Liver (tissue), 9 donors: ENCODE results near the gene ERICH2. TPM values are rescaled to one million over a fixed set of nuclear protein-coding genes. Genes with fewer than 3 reads are reported as not detected.

Experiments used
- DNase-seq: peaks from one replicate; pipeline ENCODE4 v3.0.0-alpha.2; 2017; ENCODE audit warnings: low spot score
- H3K27ac ChIP-seq, 2 donors: one replicate each; pipeline ENCODE4 v1.7.0; 2013; ENCODE audit warnings: inconsistent platforms in 2 of 2, low read length in 2 of 2, control low read depth in 1 of 2, low read depth in 1 of 2, mild to moderate bottlenecking in 1 of 2
- H3K27me3 ChIP-seq, 4 donors: one replicate each; pipeline versions ENCODE4 v1.6.1 to v1.7.0; 2013; ENCODE audit warnings: low read length in 3 of 4, inconsistent platforms in 1 of 4, mild to moderate bottlenecking in 1 of 4, moderate library complexity in 1 of 4; ENCODE audit not compliant: control insufficient read depth in 4 of 4, insufficient read depth in 4 of 4
- H3K36me3 ChIP-seq, 4 donors: one replicate each; pipeline versions ENCODE4 v1.6.1 to v1.7.0; 2013; ENCODE audit warnings: low read length in 3 of 4, mild to moderate bottlenecking in 3 of 4, low read depth in 1 of 4, moderate library complexity in 1 of 4; ENCODE audit not compliant: control insufficient read depth in 4 of 4, insufficient read depth in 3 of 4
- H3K4me1 ChIP-seq, 4 donors: one replicate each; pipeline versions ENCODE4 v1.6.1 to v1.7.0; 2013; ENCODE audit warnings: low read length in 3 of 4, mild to moderate bottlenecking in 3 of 4, moderate library complexity in 1 of 4; ENCODE audit not compliant: control insufficient read depth in 4 of 4, insufficient read depth in 4 of 4
- H3K4me3 ChIP-seq, 3 donors: one replicate each; pipeline versions ENCODE4 v1.6.1 to v1.7.0; 2013; ENCODE audit warnings: low read length in 3 of 3, control low read depth in 1 of 3, low read depth in 1 of 3, mild to moderate bottlenecking in 1 of 3
- H3K9ac ChIP-seq, 2 donors: one replicate each; pipeline ENCODE4 v1.7.0; 2013; ENCODE audit warnings: low read length in 2 of 2, mild to moderate bottlenecking in 2 of 2, moderate library complexity in 2 of 2, control low read depth in 1 of 2, low read depth in 1 of 2
- H3K9me3 ChIP-seq, 4 donors: one replicate each; pipeline versions ENCODE4 v1.6.1 to v1.7.0; 2013; ENCODE audit warnings: low read length in 3 of 4; ENCODE audit not compliant: control insufficient read depth in 4 of 4
- EGR1 ChIP-seq, 2 donors: IDR thresholded peaks; 2 replicates each; pipeline ENCODE4 v1.6.1; 2016 to 2018; ENCODE audit warnings: antibody characterized with exemption in 2 of 2, low read depth in 2 of 2
- FOXA1 ChIP-seq: IDR thresholded peaks from 2 replicates; pipeline ENCODE4 v1.6.1; 2016; ENCODE audit warnings: antibody characterized with exemption
- FOXA2 ChIP-seq: IDR thresholded peaks from 2 replicates; pipeline ENCODE4 v1.6.1; 2016; ENCODE audit warnings: antibody characterized with exemption
- GABPA ChIP-seq, 2 donors: IDR thresholded peaks in 1 of 2; conservative IDR thresholded peaks in 1 of 2; 2 replicates each; pipeline ENCODE4 v1.6.1; 2016; ENCODE audit warnings: antibody characterized with exemption in 2 of 2, mild to moderate bottlenecking in 1 of 2, moderate library complexity in 1 of 2
- HNF4A ChIP-seq, 2 donors: conservative IDR thresholded peaks; 2 replicates each; pipeline ENCODE4 v1.6.1; 2016; ENCODE audit warnings: antibody characterized with exemption in 2 of 2, mild to moderate bottlenecking in 2 of 2
- HNF4G ChIP-seq: IDR thresholded peaks from 2 replicates; pipeline ENCODE4 v1.6.1; 2016; ENCODE audit warnings: antibody characterized with exemption
- JUND ChIP-seq, 2 donors: IDR thresholded peaks; 2 replicates each; pipeline ENCODE4 v1.6.1; 2016; ENCODE audit warnings: antibody characterized with exemption in 2 of 2
- NR2F2 ChIP-seq: IDR thresholded peaks from 2 replicates; pipeline ENCODE4 v1.6.1; 2016; ENCODE audit warnings: antibody characterized with exemption
- RAD21 ChIP-seq, 2 donors: IDR thresholded peaks; 2 replicates each; pipeline ENCODE4 v1.6.1; 2016; ENCODE audit warnings: antibody characterized with exemption in 2 of 2, mild to moderate bottlenecking in 2 of 2
- RXRA ChIP-seq, 2 donors: IDR thresholded peaks; 2 replicates each; pipeline ENCODE4 v1.6.1; 2017 to 2018; ENCODE audit warnings: antibody characterized with exemption in 2 of 2, mild to moderate bottlenecking in 1 of 2
- SP1 ChIP-seq: IDR thresholded peaks from 2 replicates; pipeline ENCODE4 v1.6.1; 2018; ENCODE audit warnings: antibody characterized with exemption, mild to moderate bottlenecking
- TAF1 ChIP-seq: conservative IDR thresholded peaks from 2 replicates; pipeline ENCODE4 v1.6.1; 2016; ENCODE audit warnings: antibody characterized with exemption, mild to moderate bottlenecking
- YY1 ChIP-seq: IDR thresholded peaks from 2 replicates; pipeline ENCODE4 v1.6.1; 2016; ENCODE audit warnings: antibody characterized with exemption, mild to moderate bottlenecking
- WGBS: extraction: QIAGEN DNeasy Blood & Tissue Kit; methylation state at CpG from one replicate; pipeline ENCODE4 v1.1.7; 2013; 5-methylcytosine and 5-hydroxymethylcytosine counted together
- polyA plus RNA-seq, 2 donors: library from polyadenylated mRNA; stranded (reverse) in 1 of 2; unstranded in 1 of 2; fragments of 200-250 nt in 1 of 2; fragments of >200 nt in 1 of 2; fragmentation: Nextera tagmentation in 1 of 2; extraction: Ambion mirVana in 1 of 2; gene quantifications; one replicate each; pipeline versions ENCODE4 v1.2.1 to v1.2.3, GENCODE V29; 2013 to 2015
- total RNA-seq, 2 donors: library from RNA; depleted of rRNA; stranded (reverse); fragments of >200 nt; gene quantifications; one replicate each; pipeline ENCODE4 v1.2.3, GENCODE V29; 2014
- TF ChIP-seq, protein P1 (sequence below): fragments of 150-350 bp; IDR thresholded peaks from 2 replicates; pipeline ENCODE4 v1.5.1; 2017; ENCODE audit warnings: improper control_type of control experiment, low read depth, low read length; ENCODE audit not compliant: missing input control
- TF ChIP-seq, protein P2 (sequence below): IDR thresholded peaks from 2 replicates; pipeline ENCODE4 v1.6.1; 2016; ENCODE audit warnings: antibody characterized with exemption
- TF ChIP-seq, protein P3 (sequence below): IDR thresholded peaks from 2 replicates; pipeline ENCODE4 v1.6.1; 2016; ENCODE audit warnings: antibody characterized with exemption
- TF ChIP-seq, protein P4 (sequence below): IDR thresholded peaks from 2 replicates; pipeline ENCODE4 v1.6.1; 2016; ENCODE audit warnings: antibody characterized with exemption
- donor health status: healthy.
- donor health status: healthy.
- donor health status: healthy.
- donor health status: healthy.
- donor health status: healthy.

Gene ERICH2
- total and polyA plus RNA-seq, 4 donors: 0.39 to 3.0 (median 0.42) TPM; not detected in 1

DNA sequence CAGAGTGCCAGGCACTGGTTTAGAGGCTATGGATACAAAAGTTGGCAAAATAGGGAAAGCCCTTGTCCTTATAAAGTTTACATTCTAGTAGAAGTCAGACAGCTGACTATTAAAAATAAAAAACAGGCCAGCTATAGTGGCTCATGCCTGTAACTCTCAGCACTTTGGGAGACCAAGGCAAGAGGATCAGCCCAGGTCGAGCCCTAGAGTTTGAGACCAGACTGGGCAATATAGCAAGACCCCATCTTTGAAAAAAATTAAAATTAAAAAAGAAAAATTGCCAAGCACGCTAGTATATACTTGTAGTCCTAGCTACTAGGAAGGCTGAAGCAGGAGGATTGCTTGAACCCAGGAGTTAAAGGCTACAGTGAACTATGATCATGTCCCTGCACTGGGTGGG is 12.5 kb downstream of the ERICH2 start:
- no peak for DNase-seq
- H3K27me3 ChIP-seq: no peaks in the 10 kb centered on the region
- no peak overlapping the region for H3K4me3 ChIP-seq
- H3K4me1 ChIP-seq: no peaks in the 10 kb centered on the region
- no peak overlapping the region for H3K27ac ChIP-seq
- H3K36me3 ChIP-seq: no peaks in the 10 kb centered on the region
- no peak overlapping the region for H3K9ac ChIP-seq
- TF ChIP-seq JUND (IDR thresholded peaks at IDR 0.05) (no peak), YY1 (no peak), HNF4G (no peak), FOXA1 (no peak), RAD21 (IDR thresholded peaks at IDR 0.05) (no peak), SP1 (no peak), GABPA (IDR thresholded peaks at IDR 0.05 in 1 of 2, conservative IDR thresholded peaks at IDR 0.05 in 1 of 2) (no peak), HNF4A (conservative IDR thresholded peaks at IDR 0.05) (no peak), TAF1 (no peak), FOXA2 (no peak)
- TF ChIP-seq, protein P1, sequence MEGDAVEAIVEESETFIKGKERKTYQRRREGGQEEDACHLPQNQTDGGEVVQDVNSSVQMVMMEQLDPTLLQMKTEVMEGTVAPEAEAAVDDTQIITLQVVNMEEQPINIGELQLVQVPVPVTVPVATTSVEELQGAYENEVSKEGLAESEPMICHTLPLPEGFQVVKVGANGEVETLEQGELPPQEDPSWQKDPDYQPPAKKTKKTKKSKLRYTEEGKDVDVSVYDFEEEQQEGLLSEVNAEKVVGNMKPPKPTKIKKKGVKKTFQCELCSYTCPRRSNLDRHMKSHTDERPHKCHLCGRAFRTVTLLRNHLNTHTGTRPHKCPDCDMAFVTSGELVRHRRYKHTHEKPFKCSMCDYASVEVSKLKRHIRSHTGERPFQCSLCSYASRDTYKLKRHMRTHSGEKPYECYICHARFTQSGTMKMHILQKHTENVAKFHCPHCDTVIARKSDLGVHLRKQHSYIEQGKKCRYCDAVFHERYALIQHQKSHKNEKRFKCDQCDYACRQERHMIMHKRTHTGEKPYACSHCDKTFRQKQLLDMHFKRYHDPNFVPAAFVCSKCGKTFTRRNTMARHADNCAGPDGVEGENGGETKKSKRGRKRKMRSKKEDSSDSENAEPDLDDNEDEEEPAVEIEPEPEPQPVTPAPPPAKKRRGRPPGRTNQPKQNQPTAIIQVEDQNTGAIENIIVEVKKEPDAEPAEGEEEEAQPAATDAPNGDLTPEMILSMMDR: no peak
- TF ChIP-seq, protein P2, sequence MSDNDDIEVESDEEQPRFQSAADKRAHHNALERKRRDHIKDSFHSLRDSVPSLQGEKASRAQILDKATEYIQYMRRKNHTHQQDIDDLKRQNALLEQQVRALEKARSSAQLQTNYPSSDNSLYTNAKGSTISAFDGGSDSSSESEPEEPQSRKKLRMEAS: no peak
- TF ChIP-seq, protein P3, sequence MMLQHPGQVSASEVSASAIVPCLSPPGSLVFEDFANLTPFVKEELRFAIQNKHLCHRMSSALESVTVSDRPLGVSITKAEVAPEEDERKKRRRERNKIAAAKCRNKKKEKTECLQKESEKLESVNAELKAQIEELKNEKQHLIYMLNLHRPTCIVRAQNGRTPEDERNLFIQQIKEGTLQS: no peak
- H3K9me3 ChIP-seq: no peaks in the 10 kb centered on the region
- WGBS: 86% methylated on average over 2 of the region's 2 CpGs

DNA sequence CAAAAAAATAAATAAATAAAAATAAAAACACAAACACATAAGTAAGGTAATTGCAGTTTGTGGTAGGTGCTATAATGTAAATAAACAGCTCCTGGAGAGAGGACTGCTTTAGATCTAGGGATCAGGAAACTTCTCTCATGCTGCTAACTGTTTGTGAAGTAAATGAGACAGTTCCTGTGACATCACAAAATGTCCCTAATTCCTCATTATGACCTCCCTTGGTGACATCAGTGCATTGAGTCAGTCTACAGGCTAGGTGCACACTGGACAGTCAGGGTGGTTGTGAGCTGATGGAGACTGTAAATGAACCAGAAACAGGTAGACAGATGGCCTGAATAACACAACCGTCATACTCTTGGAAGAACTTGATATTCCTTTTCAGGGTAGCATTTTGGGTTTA is 13.4 kb downstream of the ERICH2 start:
- H3K4me1 ChIP-seq: no peaks in the 10 kb centered on the region
- WGBS: 97% methylated on average over 1 of the region's 1 CpG
- no peak overlapping the region for H3K4me3 ChIP-seq
- no peak for TF ChIP-seq HNF4A (conservative IDR thresholded peaks at IDR 0.05)
- no peak for TF ChIP-seq JUND (IDR thresholded peaks at IDR 0.05)
- TF ChIP-seq FOXA2: no peak
- TF ChIP-seq HNF4G: no peak
- no peak overlapping the region for H3K27ac ChIP-seq
- no peaks in the 10 kb centered on the region for H3K9me3 ChIP-seq
- no peaks in the 10 kb centered on the region for H3K27me3 ChIP-seq
- no peaks in the 10 kb centered on the region for H3K36me3 ChIP-seq
- H3K9ac ChIP-seq: no peak overlapping the region
- DNase-seq: no peak

DNA sequence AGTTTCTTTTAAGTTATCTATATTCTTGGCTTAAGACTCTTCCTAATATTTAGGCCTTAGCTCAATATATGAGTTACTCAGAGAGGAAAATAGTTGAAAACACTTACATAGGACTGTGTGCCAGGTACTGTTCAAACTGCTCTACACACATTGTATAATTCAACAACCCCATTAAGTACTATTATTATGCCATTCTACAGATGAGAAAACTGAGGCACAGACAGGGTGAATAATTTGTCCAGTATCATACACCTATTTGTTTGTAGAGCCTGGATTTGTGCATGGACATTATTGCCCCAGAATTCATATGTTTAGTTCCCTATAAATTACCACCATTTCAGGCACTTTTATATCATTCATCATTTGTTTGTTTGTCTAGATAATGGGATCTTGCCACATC is 28.8 kb downstream of the ERICH2 start:
- no peak overlapping the region for H3K9ac ChIP-seq
- no peaks in the 10 kb centered on the region for H3K4me1 ChIP-seq
- no peaks in the 10 kb centered on the region for H3K9me3 ChIP-seq
- H3K27ac ChIP-seq: no peak overlapping the region
- DNase-seq: no peak
- H3K36me3 ChIP-seq: no peaks in the 10 kb centered on the region
- H3K27me3 ChIP-seq: peaks cover 0 to under 1% (median 0%) of the 10 kb centered on the region in 4 donors
- TF ChIP-seq GABPA (IDR thresholded peaks at IDR 0.05 in 1 of 2, conservative IDR thresholded peaks at IDR 0.05 in 1 of 2): no peak
- TF ChIP-seq, protein P2: no peak
- TF ChIP-seq, protein P3: no peak
- TF ChIP-seq SP1: no peak
- TF ChIP-seq, protein P4, sequence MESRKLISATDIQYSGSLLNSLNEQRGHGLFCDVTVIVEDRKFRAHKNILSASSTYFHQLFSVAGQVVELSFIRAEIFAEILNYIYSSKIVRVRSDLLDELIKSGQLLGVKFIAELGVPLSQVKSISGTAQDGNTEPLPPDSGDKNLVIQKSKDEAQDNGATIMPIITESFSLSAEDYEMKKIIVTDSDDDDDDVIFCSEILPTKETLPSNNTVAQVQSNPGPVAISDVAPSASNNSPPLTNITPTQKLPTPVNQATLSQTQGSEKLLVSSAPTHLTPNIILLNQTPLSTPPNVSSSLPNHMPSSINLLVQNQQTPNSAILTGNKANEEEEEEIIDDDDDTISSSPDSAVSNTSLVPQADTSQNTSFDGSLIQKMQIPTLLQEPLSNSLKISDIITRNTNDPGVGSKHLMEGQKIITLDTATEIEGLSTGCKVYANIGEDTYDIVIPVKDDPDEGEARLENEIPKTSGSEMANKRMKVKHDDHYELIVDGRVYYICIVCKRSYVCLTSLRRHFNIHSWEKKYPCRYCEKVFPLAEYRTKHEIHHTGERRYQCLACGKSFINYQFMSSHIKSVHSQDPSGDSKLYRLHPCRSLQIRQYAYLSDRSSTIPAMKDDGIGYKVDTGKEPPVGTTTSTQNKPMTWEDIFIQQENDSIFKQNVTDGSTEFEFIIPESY: no peak
- TF ChIP-seq TAF1: no peak
- TF ChIP-seq RAD21 (IDR thresholded peaks at IDR 0.05): no peak
- no peak for TF ChIP-seq EGR1 (IDR thresholded peaks at IDR 0.05; ENCODE audit: low read depth in 2 of 2)
- TF ChIP-seq FOXA1: no peak
- TF ChIP-seq YY1: no peak
- TF ChIP-seq NR2F2: no peak
- TF ChIP-seq, protein P1: no peak
- TF ChIP-seq FOXA2: no peak
- no peak for TF ChIP-seq HNF4A (conservative IDR thresholded peaks at IDR 0.05)
- no peak for TF ChIP-seq HNF4G
- no peak for TF ChIP-seq JUND (IDR thresholded peaks at IDR 0.05)
- TF ChIP-seq RXRA (IDR thresholded peaks at IDR 0.05): no peak
- no peak overlapping the region for H3K4me3 ChIP-seq
